GM12878 (cell line): ENCODE data around the gene SNX19. TPM values are rescaled to one million over a fixed set of nuclear protein-coding genes. Genes with fewer than 3 reads are reported as not detected.

Experiments
- ATAC-seq: fragments of 200-7000 bp; cut with Tn5 transposase; 3 replicates; pipeline ENCODE4 v1.9.1; 2020; ENCODE audit warnings: mild to moderate bottlenecking, moderate library complexity
- BruUV-seq: library from RNA; stranded (reverse); fragments of 400-500 nt; replicated peaks from 2 replicates; lab custom pipeline; 2021; lab: Mats Ljungman, UMichigan
- CTCF ChIA-PET: fragments of 300-600 bp; sonication (Branson Sonifier 250); formaldehyde crosslinking; extraction: SDS; loops from one replicate; lab custom pipeline; 2021; ENCODE audit warnings: inconsistent platforms; lab: Yijun Ruan, JAX
- POLR2A ChIA-PET: fragments of 350-600 bp; formaldehyde crosslinking; extraction: SDS; loops from one replicate; lab custom pipeline; 2021; ENCODE audit warnings: inconsistent platforms; lab: Charles Lee
- RAD21 ChIA-PET: fragments of 300-600 bp; sonication (Branson Sonifier 250); formaldehyde crosslinking; loops from one replicate; lab custom pipeline; 2023; ENCODE audit warnings: antibody characterized with exemption; ENCODE audit not compliant: unreplicated experiment; lab: Charles Lee
- SMC1A ChIA-PET: fragments of 300-600 bp; sonication (Branson Sonifier 250); formaldehyde crosslinking; loops from one replicate; lab custom pipeline; 2023; ENCODE audit not compliant: unreplicated experiment, uncharacterized antibody; lab: Charles Lee
- DNase-seq: peaks from one replicate; pipeline ENCODE4 v3.0.0-alpha.2; 2011; ENCODE audit warnings: low read depth, low spot score
- FAIRE-seq: peaks from 3 replicates; lab custom pipeline; 2011; peaks lifted over from hg19 to GRCh38; lab: Jason Lieb, UNC
- H2AFZ ChIP-seq: 2 replicates; pipeline ENCODE4 v1.6.0; 2011; ENCODE audit warnings: low read depth, low read length, control low read depth; ENCODE audit not compliant: control insufficient read depth
- H3K27ac ChIP-seq: 2 replicates; pipeline ENCODE4 v1.5.1; 2011; ENCODE audit warnings: control low read depth; ENCODE audit not compliant: control insufficient read depth, insufficient read depth
- H3K27me3 ChIP-seq, 2 experiments: replicated peaks in 1 of 2; 2 replicates each; pipeline versions ENCODE4 v1.6.0 to v1.6.1; 2011; ENCODE audit warnings: low read length in 1 of 2; ENCODE audit not compliant: control insufficient read depth in 2 of 2, insufficient read depth in 2 of 2
- H3K36me3 ChIP-seq, 2 experiments: 2 replicates each; pipeline ENCODE4 v1.5.1; 2011; ENCODE audit warnings: low read length in 1 of 2; ENCODE audit not compliant: control insufficient read depth in 2 of 2, insufficient read depth in 2 of 2
- H3K4me1 ChIP-seq: 2 replicates; pipeline ENCODE4 v1.6.1; 2011; ENCODE audit warnings: mild to moderate bottlenecking, low read length, moderate library complexity, mixed read lengths; ENCODE audit not compliant: control insufficient read depth, insufficient read depth
- H3K4me2 ChIP-seq: 2 replicates; pipeline ENCODE4 v1.6.0; 2011; ENCODE audit warnings: control low read depth; ENCODE audit not compliant: control insufficient read depth, insufficient read depth
- H3K4me3 ChIP-seq: fragments of 200-600 bp; sonication (generic); 2 replicates; pipeline ENCODE4 v1.5.1; 2016
- H3K79me2 ChIP-seq: 2 replicates; pipeline ENCODE4 v1.6.0; 2011; ENCODE audit warnings: low read length; ENCODE audit not compliant: control insufficient read depth, insufficient read depth
- H3K9ac ChIP-seq: 2 replicates; pipeline ENCODE4 v1.8.0; 2011; ENCODE audit warnings: low read length, control low read depth, mixed read lengths; ENCODE audit not compliant: control insufficient read depth, insufficient read depth
- H3K9me3 ChIP-seq: replicated peaks from 3 replicates; pipeline ENCODE4 v1.5.1; 2011; ENCODE audit warnings: mild to moderate bottlenecking, low read length; ENCODE audit not compliant: control insufficient read depth, insufficient read depth
- H4K20me1 ChIP-seq: 2 replicates; pipeline ENCODE4 v1.6.0; 2011; ENCODE audit not compliant: control insufficient read depth, insufficient read depth
- EGR1 ChIP-seq, 2 experiments: IDR thresholded peaks; 1 replicate in 1 of 2; 2 replicates in 1 of 2; pipeline ENCODE4 v1.6.1; 2011 to 2012; ENCODE audit warnings: low read depth in 2 of 2, low read length in 2 of 2, borderline replicate concordance in 1 of 2, mild to moderate bottlenecking in 1 of 2, moderate library complexity in 1 of 2
- EZH2 ChIP-seq: IDR thresholded peaks from 2 replicates; pipeline ENCODE4 v1.6.1; 2012; ENCODE audit warnings: low read depth, mild to moderate bottlenecking, control low read depth, inconsistent platforms, low read length, borderline replicate concordance; ENCODE audit not compliant: control insufficient read depth
- MYC ChIP-seq: IDR thresholded peaks from 2 replicates; pipeline ENCODE4 v1.6.1; 2011; ENCODE audit warnings: mild to moderate bottlenecking, low read length, moderate library complexity, inconsistent platforms; ENCODE audit not compliant: insufficient read depth, insufficient replicate concordance, insufficient read length, severe bottlenecking
- TCF7 ChIP-seq: IDR thresholded peaks from 2 replicates; pipeline ENCODE4 v1.6.1; 2014; ENCODE audit warnings: antibody characterized with exemption, borderline replicate concordance
- ZZZ3 ChIP-seq: IDR thresholded peaks from 2 replicates; pipeline ENCODE4 v1.6.1; 2011; ENCODE audit warnings: low read depth; ENCODE audit not compliant: control insufficient read depth, insufficient read length
- WGBS: methylation state at CpG from one replicate; pipeline ENCODE4 v1.1.6; 2016; ENCODE audit warnings: low lambda C conversion rate; ENCODE audit not compliant: insufficient replicate concordance, insufficient coverage; ENCODE audit errors: missing lambda C conversion rate; 5-methylcytosine and 5-hydroxymethylcytosine counted together
- in situ Hi-C: fragments of 300-500 bp; cut with MboI; formaldehyde crosslinking; loops from 9 replicates; pipeline ENCODE4 v1.14.3; 2018; ENCODE audit warnings: mixed read lengths
- intact Hi-C: fragments of 100-400 bp; cut with micrococcal nuclease; formaldehyde crosslinking; loops from one replicate; pipeline ENCODE4 v1.14.2; 2022; ENCODE audit not compliant: unreplicated experiment
- polyA plus RNA-seq, 11 experiments: library from polyadenylated mRNA; depleted of rRNA in 4 of 11; unstranded in 6 of 11; stranded (reverse) in 5 of 11; fragments of >200 nt; fragmentation: Nextera tagmentation in 4 of 11; fragmentation: Illumina TruSeq in 1 of 11; extraction: Ambion mirVana in 4 of 11; extraction: Trizol in 1 of 11; gene quantifications; 1 replicate in 1 of 11; 2 replicates in 10 of 11; pipeline versions ENCODE4 v1.2.1 to v1.2.3, GENCODE V29; 2011 to 2016; ENCODE audit warnings: inconsistent platforms in 2 of 11, missing spikeins in 2 of 11, low read depth in 1 of 11
- total RNA-seq, 4 experiments: library from RNA; depleted of rRNA in 3 of 4; stranded (reverse); fragments of >200 nt in 3 of 4; fragmentation: Illumina TruSeq in 1 of 4; extraction: Trizol in 1 of 4; gene quantifications; 2 replicates each; pipeline versions ENCODE4 v1.2.1 to v1.2.3, GENCODE V29; 2013 to 2021

SNX19 gene
- total and polyA plus RNA-seq, 10 of the 15 experiments (the other 5 are each of a cell fraction or from before 2014, with no cell fraction given) = 3.0 to 46.9 (median 30.4) TPM

- WGBS = 99% methylated on average over 4 of the region's 4 CpGs
- ChIA-PET POLR2A (no interaction called here), CTCF (interaction anchor here (1.7 to 2.9 kb wide), 3 partner anchors 17 to 468 kb away, joined by 4 to 16 read pairs (median 8); partner anchors contain the start of gene SNX19), RAD21 (interaction anchor here (1.1 to 1.4 kb wide), 2 partner anchors 18 to 37 kb away, joined by 3 to 4 read pairs; no protein-coding TSS in a partner anchor), SMC1A (interaction anchor here (0.6 to 1.1 kb wide), 3 partner anchors 37 to 840 kb away, joined by 3 to 4 read pairs (median 3); no protein-coding TSS in a partner anchor)
- no peak for TF ChIP-seq ZZZ3
- no peak for TF ChIP-seq EGR1 (IDR thresholded peaks at IDR 0.05; ENCODE audit: borderline replicate concordance in 1 of 2, low read depth in 2 of 2, low read length in 2 of 2)
- TF ChIP-seq EZH2 = no peak
- no peak for TF ChIP-seq MYC
- TF ChIP-seq TCF7 = no peak
- Histone ChIP-seq H3K9me3 (no peaks in the 10 kb centered on the region), H3K4me2 (no peak overlapping the region), H3K79me2 (no peaks in the 10 kb centered on the region), H4K20me1 (no peaks in the 10 kb centered on the region), H3K27me3 (no peaks in the 10 kb centered on the region), H3K9ac (no peak overlapping the region), H2AFZ (no peak overlapping the region), H3K27ac (no peak overlapping the region), H3K36me3 (peaks cover 6 to 19% of the 10 kb centered on the region in 2 experiments), H3K4me1 (no peaks in the 10 kb centered on the region), H3K4me3 (no peak overlapping the region)
- FAIRE-seq (no peak), DNase-seq (no peak), ATAC-seq (no peak)
- intact Hi-C loops = no loop called here
- in situ Hi-C loops = no loop called here
- no TSS peak for BruUV-seq
Observed at GRCh38 chr11:130899106-130899505, 17.2 kb downstream of the SNX19 start.
